D721Med (cell line): Measurements from ENCODE around the gene CAMK4.

Experiments
- DNase-seq: peaks from one replicate; pipeline ENCODE4 v3.0.0; 2011; ENCODE audit warnings: low spot score; ENCODE audit not compliant: insufficient read length
- FAIRE-seq: peaks from 2 replicates; lab custom pipeline; 2011; peaks lifted over from hg19 to GRCh38; lab: Jason Lieb, UNC
- CTCF ChIP-seq: IDR thresholded peaks from 2 replicates; pipeline ENCODE4 v1.5.1; 2012; ENCODE audit warnings: mild to moderate bottlenecking, control low read depth; ENCODE audit not compliant: insufficient read depth; ENCODE audit errors: missing control alignments

Gene CAMK4

GRCh38 chr5:111235635-111236034 is 11.5 kb downstream of the CAMK4 start:
- no peak for TF ChIP-seq CTCF
- DNase-seq = no peak
- no peak for FAIRE-seq

GRCh38 chr5:111236348-111236747 is 12.2 kb downstream of the CAMK4 start:
- no peak for TF ChIP-seq CTCF
- FAIRE-seq = no peak
- DNase-seq = no peak

- no peak for TF ChIP-seq CTCF
- DNase-seq (no peak), FAIRE-seq (no peak)
These were observed 12.8 kb downstream of the CAMK4 start for GRCh38 chr5:111236995-111237394.

GRCh38 chr5:111237470-111237869 is 13.3 kb downstream of the CAMK4 start:
- FAIRE-seq (no peak), DNase-seq (no peak)
- no peak for TF ChIP-seq CTCF

- no peak for TF ChIP-seq CTCF
- DNase-seq (no peak), FAIRE-seq (no peak)
These were observed 14.4 kb downstream of the CAMK4 start for GRCh38 chr5:111238431-111239225.

GRCh38 chr5:111241696-111242095 is 17.5 kb downstream of the CAMK4 start:
- DNase-seq (no peak), FAIRE-seq (no peak)
- no peak for TF ChIP-seq CTCF

- FAIRE-seq (no peak), DNase-seq (no peak)
- TF ChIP-seq CTCF = no peak
These were observed 18.4 kb downstream of the CAMK4 start for GRCh38 chr5:111242606-111243005.
